Vagina (tissue), 2 donors: ENCODE results near the gene SYCP2.

Experiments used
- POLR2A ChIP-seq, 2 donors: fragments of 450-650 bp; IDR thresholded peaks; one replicate each; pipeline ENCODE4 v1.6.1; 2017; ENCODE audit warnings: antibody characterized with exemption in 2 of 2, mild to moderate bottlenecking in 2 of 2, moderate library complexity in 2 of 2
- TF ChIP-seq, protein P1 (sequence below), 3 experiments: fragments of 450-650 bp in 2 of 3; fragments of 200-600 bp in 1 of 3; sonication (generic) in 1 of 3; IDR thresholded peaks; one replicate each; pipeline ENCODE4 v1.5.1; 2017 to 2019; ENCODE audit warnings: antibody characterized with exemption in 3 of 3, mild to moderate bottlenecking in 2 of 3, moderate library complexity in 2 of 3

DNA sequence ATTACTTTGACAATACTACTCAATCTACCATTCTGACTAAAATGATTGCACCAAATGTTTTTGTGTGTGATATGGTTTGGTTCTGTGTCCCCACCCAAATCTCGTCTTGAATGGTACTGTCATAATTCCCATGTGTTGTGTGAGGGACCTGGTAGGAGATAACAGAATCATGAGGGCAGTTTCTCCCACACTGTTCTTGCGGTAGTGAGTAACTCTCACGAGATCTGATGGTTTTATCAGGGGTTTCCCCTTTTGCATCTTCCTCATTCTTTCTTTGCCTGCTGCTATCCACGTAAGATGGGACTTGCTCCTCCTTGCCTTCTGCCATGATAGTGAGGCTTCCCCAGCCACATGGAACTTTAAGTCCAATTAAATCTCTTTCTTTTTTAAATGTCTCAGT is 20.8 kb downstream of the SYCP2 start:
- TF ChIP-seq, protein P1, sequence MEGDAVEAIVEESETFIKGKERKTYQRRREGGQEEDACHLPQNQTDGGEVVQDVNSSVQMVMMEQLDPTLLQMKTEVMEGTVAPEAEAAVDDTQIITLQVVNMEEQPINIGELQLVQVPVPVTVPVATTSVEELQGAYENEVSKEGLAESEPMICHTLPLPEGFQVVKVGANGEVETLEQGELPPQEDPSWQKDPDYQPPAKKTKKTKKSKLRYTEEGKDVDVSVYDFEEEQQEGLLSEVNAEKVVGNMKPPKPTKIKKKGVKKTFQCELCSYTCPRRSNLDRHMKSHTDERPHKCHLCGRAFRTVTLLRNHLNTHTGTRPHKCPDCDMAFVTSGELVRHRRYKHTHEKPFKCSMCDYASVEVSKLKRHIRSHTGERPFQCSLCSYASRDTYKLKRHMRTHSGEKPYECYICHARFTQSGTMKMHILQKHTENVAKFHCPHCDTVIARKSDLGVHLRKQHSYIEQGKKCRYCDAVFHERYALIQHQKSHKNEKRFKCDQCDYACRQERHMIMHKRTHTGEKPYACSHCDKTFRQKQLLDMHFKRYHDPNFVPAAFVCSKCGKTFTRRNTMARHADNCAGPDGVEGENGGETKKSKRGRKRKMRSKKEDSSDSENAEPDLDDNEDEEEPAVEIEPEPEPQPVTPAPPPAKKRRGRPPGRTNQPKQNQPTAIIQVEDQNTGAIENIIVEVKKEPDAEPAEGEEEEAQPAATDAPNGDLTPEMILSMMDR (IDR thresholded peaks at IDR 0.05) = no peak
- TF ChIP-seq POLR2A (IDR thresholded peaks at IDR 0.05) = no peak
